ENCODE data around the gene NUDT8. TPM values are rescaled to one million over a fixed set of nuclear protein-coding genes. Genes with fewer than 3 reads are reported as not detected.

Gene NUDT8
- total RNA-seq, 4 donors from 2014 or later: 6.2 to 23.7 (median 9.6) TPM

GRCh38 chr11:67636962-67637361 lies 7.2 kb upstream of the NUDT8 start:
- TF ChIP-seq CTCF (IDR thresholded peaks at IDR 0.05; ENCODE audit: low read depth): no peak

- no peak for TF ChIP-seq CTCF (IDR thresholded peaks at IDR 0.05; ENCODE audit: low read depth)
Measured at GRCh38 chr11:67635231-67635521, 5.4 kb upstream of the NUDT8 start.

- no peak for TF ChIP-seq CTCF (IDR thresholded peaks at IDR 0.05; ENCODE audit: low read depth)
Measured at GRCh38 chr11:67634366-67635230, 4.9 kb upstream of the NUDT8 start.

- no peak for TF ChIP-seq CTCF (IDR thresholded peaks at IDR 0.05; ENCODE audit: low read depth)
Measured at GRCh38 chr11:67633758-67634365, 4.1 kb upstream of the NUDT8 start.

- TF ChIP-seq CTCF (IDR thresholded peaks at IDR 0.05; ENCODE audit: low read depth): no peak
Measured at GRCh38 chr11:67632982-67633755, 3.4 kb upstream of the NUDT8 start.

GRCh38 chr11:67632175-67632981 lies 2.6 kb upstream of the NUDT8 start:
- no peak for TF ChIP-seq CTCF (IDR thresholded peaks at IDR 0.05; ENCODE audit: low read depth)
